ENCODE measurements around the gene STAC3. TPM values are rescaled to one million over a fixed set of nuclear protein-coding genes. Genes with fewer than 3 reads are reported as not detected.

Gene STAC3
- total and polyA plus RNA-seq, 2 of the 8 experiments (the other 6 are each of a cell fraction or from before 2014, with no cell fraction given) = 0.70 to 1.3 TPM

- no peak overlapping the region for H3K27ac ChIP-seq (ENCODE audit: low read depth, low read length)
- H3K4ac ChIP-seq (replicated peaks; ENCODE audit: insufficient read length, low read depth, low read length) = no peak overlapping the region
- peaks cover 0 to 16% (median 10%) of the 10 kb centered on the region in 4 experiments; a peak in 7 of 8 replicates for H3K36me3 ChIP-seq (ENCODE audit: control insufficient read depth in 2 of 4, insufficient read depth in 4 of 4, low read length in 3 of 4)
- TF ChIP-seq ASH2L (IDR thresholded peaks at IDR 0.05; ENCODE audit: low read length) (no peak), EGR1 (IDR thresholded peaks at IDR 0.05; ENCODE audit: borderline replicate concordance, low read depth, low read length) (no peak), TAF7 (optimal IDR thresholded peaks at IDR 0.05; ENCODE audit: borderline replicate concordance, low read depth, low read length) (no peak)
- H3K4me2 ChIP-seq (ENCODE audit: insufficient read depth in 1 of 2, low read depth in 2 of 2, low read length in 2 of 2) = no peak overlapping the region
- H2AK5ac ChIP-seq (ENCODE audit: low read depth, low read length) = no peak overlapping the region
- H3K23ac ChIP-seq (ENCODE audit: insufficient read length) = no peak overlapping the region
- H2AFZ ChIP-seq (ENCODE audit: low read length) = no peak overlapping the region
- POLR2A ChIA-PET (ENCODE audit: partially characterized antibody) = interaction anchor here (0.6 to 1.1 kb wide), 2 partner anchors 29 to 337 kb away, joined by 3 to 4 read pairs; no protein-coding TSS in a partner anchor
- H2BK15ac ChIP-seq (ENCODE audit: low read length) = no peak overlapping the region
- H3K18ac ChIP-seq (ENCODE audit: extremely low read depth, low read length) = no peak overlapping the region
- H2BK120ac ChIP-seq (replicated peaks; ENCODE audit: low read depth, low read length) = no peak overlapping the region
- H2BK5ac ChIP-seq (ENCODE audit: low read depth, low read length) = no peak overlapping the region
- peaks cover 0 to 2% of the 10 kb centered on the region in 2 experiments for H4K20me1 ChIP-seq (replicated peaks in 1 of 2; ENCODE audit: control insufficient read depth in 1 of 2, insufficient read depth in 2 of 2, low read length in 2 of 2)
- no peak overlapping the region for H2BK20ac ChIP-seq (ENCODE audit: low read length)
- H3K27me3 ChIP-seq (replicated peaks in 1 of 4; ENCODE audit: control insufficient read depth in 3 of 4, extremely low read depth in 1 of 4, insufficient read depth in 3 of 4, low read length in 3 of 4) = no peaks in the 10 kb centered on the region
- H3K4me3 ChIP-seq (ENCODE audit: extremely low read depth in 1 of 4, insufficient read depth in 2 of 4, low read depth in 3 of 4, low read length in 4 of 4) = no peak overlapping the region
- H4K8ac ChIP-seq (ENCODE audit: extremely low read depth, insufficient read depth, low read length) = no peak overlapping the region
- CTCF ChIA-PET (ENCODE audit: partially characterized antibody) = interaction anchor here (1.6 to 7.9 kb wide), 7 partner anchors 11 to 195 kb away, joined by 3 to 74 read pairs (median 14); partner anchors contain the start of gene STAC3
- no peaks in the 10 kb centered on the region for H3K79me2 ChIP-seq (ENCODE audit: control insufficient read depth in 1 of 2, insufficient read depth in 2 of 2, low read length in 2 of 2)
- H3K9ac ChIP-seq (replicated peaks in 1 of 4; ENCODE audit: extremely low read depth in 1 of 4, low read depth in 3 of 4, low read length in 3 of 4) = no peak overlapping the region
- peaks cover 0 to 1% (median under 1%) of the 10 kb centered on the region in 4 experiments; a peak in 3 of 7 replicates for H3K4me1 ChIP-seq (replicated peaks in 1 of 4; ENCODE audit: control insufficient read depth in 3 of 4, insufficient read depth in 4 of 4, low read length in 3 of 4)
- H2BK12ac ChIP-seq (ENCODE audit: low read depth, low read length) = no peak overlapping the region
- H3K23me2 ChIP-seq (ENCODE audit: low read depth, low read length) = no peaks in the 10 kb centered on the region
- no peak overlapping the region for H3K56ac ChIP-seq (replicated peaks; ENCODE audit: insufficient read length, low read depth, low read length)
- no peaks in the 10 kb centered on the region for H3K9me3 ChIP-seq (ENCODE audit: insufficient read depth in 2 of 2, low read depth in 1 of 2, low read length in 1 of 2)
- no peak overlapping the region for H3K14ac ChIP-seq (ENCODE audit: insufficient read length)
- DNase-seq (ENCODE audit: low read depth in 1 of 2, low spot score in 2 of 2) (no peak), FAIRE-seq (no peak)
- no peaks in the 10 kb centered on the region; the same call in 1 of the 2 replicates for H3K79me1 ChIP-seq (ENCODE audit: low read depth, low read length)
- no peak overlapping the region for H4K5ac ChIP-seq (ENCODE audit: insufficient read length, low read depth, low read length)
- H4K91ac ChIP-seq (replicated peaks; ENCODE audit: insufficient read length, low read length) = no peak overlapping the region
Measured at GRCh38 chr12:57266681-57267080, 15.7 kb upstream of the STAC3 start.
